T-helper 2 cell (primary cell): ENCODE results near the gene HNMT.
A peak's percentile ranks its signal among the peaks of the same experiment; 100 is the strongest.
"Not testable (repeated sequence)": the region's sequence is repeated elsewhere in the genome, so short reads cannot be mapped to it uniquely, and the experiment has no call there.

Source experiments
- DNase-seq, 5 experiments: peaks; one replicate each; pipeline versions ENCODE4 v3.0.0 to v3.0.0-alpha.2; 2012 to 2022

Gene HNMT

DNA sequence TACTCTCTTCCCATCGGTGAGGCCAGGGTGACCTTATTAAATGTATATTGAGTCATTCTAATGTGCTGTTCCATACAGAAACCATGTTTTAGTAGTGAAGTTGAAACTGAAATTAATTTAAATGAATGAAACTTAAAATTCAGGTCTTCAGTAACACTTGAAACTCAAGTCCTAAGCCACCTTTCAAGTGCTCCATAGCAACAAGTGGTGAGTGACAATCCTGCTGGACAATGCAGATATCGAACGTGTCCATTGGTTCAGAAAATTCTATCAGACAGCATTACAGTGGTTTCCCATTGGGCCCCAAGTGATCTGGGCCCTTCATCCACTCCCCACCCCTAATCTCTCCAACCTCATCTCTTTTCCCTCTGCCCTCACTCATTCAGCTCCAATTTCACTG is 48.7 kb downstream of the HNMT start:
- DNase-seq: no peak

DNA sequence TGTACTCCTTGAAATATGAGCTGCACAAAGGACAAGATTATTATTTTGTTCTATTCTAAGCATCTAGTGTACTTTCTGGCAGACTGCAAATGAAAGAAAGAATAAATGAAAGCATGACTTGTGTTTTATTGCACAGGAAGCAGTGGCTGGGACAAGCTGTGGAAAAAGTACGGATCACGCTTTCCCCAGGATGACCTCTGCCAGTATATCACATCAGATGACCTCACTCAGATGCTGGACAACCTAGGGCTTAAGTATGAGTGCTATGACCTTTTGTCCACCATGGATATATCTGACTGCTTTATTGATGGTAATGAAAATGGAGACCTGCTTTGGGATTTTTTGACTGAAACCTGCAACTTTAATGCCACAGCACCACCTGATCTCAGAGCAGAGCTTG is 49.4 kb downstream of the HNMT start:
- no peak for DNase-seq

DNA sequence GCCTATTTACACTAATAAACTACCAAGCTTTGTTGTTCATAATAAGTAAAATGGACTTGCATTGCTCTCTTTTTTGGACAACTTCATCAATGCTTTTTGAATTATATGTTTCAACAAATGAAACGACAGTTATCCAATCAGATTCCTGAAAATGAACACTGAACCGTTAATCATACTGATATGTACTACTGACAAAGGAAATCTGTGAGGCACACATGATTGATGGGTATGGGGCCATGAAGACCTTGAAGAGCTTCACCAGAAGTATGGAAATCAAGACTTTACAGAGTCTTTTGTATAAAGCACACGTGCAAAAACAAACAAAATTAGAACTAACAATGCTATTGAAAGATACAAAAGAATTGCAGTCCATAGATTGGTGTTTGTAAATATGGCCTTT is 51.2 kb downstream of the HNMT start:
- no peak for DNase-seq

DNA sequence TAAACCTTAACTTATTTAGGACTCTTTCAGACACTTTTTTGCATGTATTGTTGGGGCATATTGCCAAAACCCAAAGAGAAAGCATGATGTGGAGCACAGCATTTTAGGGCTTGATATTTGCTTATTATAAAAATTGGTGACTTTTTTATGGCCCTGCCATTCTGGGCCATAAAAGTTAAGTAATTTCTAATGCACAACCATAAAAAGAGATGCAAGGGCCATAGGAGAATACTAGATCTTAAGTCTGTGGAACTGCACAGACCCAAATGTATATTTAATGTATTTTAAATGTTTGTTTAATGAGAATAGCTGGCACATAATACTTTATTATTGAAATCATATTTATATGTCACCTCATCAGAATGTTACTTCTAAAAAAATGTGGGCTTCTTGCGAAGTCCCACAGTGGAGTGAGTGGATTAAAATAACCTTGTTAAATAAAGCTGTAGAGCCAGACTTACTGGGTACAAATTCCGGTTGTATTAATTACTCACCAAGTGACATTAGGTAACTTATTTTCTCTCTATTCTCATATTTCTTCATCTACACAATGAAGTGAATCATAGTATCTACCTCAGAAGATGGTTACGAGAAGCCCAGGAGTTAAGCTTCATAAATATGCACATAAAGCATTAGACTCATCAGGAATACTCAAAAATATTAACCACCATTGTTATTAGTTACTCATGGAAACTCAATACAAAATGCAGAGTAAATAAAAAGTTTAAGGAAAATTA is 52.2 kb downstream of the HNMT start:
- no peak for DNase-seq

DNA sequence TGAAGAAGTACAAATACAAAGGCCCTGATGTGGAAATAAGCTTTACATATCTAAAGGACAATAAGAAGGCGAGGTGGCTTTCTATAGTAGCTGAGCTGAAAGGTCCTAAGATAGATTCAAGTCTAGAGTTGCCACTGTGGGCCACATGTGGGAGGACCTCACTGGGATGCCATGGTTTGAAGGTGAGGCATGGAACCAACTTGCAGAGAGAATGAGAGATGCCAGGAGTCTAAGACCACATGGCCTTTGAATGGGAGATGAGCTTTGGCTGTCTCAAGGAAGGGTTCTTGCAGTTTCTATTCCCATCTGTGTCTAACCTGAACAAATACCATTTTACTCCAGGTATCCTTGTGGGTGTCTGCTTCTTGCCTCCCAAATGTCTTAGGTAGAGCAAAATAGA is 53.6 kb downstream of the HNMT start:
- no peak for DNase-seq

DNA sequence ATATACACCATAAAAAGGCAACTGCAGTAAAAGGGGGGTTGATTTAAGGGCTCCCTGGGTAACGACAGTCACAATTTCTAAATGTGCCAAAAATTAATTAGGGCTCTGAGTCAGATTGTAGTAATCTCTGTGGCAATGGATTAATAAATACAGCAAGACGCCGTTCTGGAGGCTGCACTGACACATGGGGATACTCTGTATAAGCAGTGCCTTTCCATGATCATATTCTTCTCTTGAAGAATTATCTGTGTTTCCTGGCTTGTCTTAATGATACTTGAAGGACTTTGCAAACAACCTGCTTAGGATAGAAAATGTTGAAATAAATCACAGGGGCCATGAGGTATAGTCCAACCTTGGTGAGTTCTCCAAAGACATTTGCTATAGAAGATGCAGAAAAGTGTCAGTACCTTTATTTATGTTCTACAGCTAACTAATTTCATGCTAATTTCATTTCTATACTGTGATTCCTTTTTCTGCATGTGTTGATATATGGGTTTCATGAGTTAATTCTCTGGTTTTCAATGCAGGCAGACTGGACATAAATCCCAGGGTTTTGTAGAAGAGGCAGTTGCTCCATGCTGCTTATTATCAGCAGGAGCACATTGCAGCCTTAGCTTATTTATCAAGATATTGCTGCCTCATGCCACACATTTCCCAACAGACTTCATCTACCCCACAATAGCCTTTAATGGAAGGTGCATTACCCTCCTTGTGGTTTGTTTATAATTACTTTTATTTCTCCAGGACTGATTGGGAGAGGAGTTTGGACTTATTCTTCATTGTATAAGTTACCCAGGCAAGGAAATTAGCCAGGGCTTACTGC is 54.8 kb downstream of the HNMT start:
- DNase-seq: no peak

DNA sequence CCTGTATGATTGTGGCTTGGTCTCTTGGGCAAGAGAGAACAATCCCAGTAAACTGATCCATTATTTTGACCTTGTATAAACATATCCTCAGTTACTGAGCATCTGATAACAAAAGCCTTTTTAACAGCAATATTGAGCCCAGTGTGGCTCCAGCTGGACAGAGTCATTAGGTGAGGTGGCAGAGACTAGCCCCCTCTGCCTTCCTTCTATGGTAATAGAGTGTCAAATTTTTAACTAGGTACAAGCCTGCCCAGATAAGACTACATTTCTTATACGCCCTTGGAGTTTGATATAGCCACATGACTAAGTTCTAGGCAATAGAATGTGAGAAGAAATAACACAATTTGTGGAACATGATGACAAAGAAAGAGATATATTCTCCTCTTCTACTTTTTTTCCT is 56.2 kb downstream of the HNMT start:
- no peak for DNase-seq

DNA sequence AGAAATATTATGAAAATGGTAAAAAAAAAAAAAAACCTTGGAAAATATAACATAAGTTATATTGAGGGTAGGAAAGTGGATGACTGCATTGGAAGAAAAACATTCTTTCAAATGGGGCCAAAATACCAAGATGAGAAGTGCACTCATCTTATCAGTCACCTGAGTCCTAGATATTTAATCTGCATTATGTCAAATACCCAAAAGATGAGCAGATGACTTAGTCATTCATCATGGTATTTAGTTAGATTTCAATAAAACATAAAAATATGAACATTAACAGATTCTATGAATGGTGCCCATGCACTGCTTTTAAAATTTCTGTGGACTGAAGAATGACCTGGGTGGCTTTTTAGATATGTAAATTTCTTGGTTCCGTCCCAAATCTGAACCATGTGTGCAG is 56.9 kb downstream of the HNMT start:
- no peak for DNase-seq

DNA sequence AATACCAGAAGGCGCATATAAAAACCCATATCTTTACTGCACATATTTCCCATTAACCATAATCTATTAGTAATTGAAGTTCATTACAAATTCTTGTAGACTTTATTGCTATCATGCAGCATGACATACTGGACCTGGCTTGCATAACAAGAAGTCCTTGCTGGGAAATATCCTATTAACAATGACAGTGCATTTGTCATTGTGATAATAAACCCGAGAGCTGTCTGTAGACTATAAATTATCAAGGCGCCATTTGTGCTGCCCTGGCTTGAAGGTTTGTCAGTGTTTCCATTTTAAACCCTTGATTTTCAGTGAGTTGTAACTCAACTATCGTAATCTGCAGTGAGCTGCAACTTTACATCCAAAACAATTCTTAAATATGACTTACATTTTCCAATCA is 59.0 kb downstream of the HNMT start:
- DNase-seq: no peak

DNA sequence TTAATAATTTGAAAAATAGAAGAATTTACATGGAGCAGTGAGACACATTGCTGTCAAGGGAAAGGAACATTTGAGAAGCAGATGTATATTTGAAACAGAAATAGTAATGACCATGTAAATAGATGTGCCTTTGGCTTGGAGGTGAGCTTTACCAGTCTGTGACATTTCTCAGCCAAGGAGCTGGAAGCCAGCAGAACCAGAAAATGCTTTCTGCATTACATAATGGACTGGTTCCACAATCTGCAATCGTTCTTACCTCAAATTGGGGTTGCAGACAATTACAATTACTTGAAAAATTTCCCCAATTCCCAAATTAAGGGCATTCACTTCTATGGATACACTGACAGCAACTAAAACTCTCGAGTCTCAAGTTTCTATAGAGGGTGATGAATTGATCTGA is 59.7 kb downstream of the HNMT start:
- no peak for DNase-seq

DNA sequence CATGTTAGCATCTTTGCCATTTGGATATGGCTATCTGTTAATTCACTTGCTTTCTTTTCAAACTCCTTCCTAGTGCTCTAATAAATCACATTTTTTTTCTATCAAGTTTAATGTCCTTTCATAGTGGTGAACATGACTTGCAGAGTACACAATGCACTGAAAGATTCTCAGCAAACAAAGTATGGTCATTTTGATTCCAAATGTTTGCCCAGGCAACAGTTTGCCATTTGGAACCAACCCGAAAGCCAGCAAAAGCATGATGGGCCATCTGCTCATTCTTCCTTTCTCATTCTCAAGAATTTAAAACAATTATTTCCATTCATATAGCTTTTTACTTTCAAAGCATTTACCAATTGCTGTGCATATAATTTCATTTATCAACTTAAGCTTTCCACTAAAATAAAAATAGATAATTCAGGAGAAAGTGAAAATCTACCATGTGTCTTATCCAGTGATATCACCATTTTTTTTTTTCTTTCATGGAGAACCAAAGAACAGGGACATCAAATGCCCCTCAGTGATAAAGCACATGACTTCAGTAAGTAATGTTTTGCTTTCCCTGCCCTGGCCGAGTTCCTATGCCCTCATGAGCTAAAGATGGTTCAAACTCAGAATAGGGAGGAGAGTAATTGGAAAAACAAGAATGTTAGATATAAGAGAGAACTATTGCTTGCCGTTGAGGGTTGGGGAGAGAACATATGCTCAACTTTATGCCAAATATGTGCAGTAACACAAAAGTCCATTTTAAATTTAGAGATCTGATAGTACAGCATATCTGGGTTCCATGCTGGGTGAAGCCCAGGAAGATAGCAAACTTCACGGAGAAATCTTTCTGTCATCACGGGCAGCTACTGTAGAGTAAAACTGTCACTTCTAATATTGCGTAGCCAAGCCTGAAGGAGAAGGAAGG is 62.1 kb downstream of the HNMT start:
- DNase-seq: no peak

DNA sequence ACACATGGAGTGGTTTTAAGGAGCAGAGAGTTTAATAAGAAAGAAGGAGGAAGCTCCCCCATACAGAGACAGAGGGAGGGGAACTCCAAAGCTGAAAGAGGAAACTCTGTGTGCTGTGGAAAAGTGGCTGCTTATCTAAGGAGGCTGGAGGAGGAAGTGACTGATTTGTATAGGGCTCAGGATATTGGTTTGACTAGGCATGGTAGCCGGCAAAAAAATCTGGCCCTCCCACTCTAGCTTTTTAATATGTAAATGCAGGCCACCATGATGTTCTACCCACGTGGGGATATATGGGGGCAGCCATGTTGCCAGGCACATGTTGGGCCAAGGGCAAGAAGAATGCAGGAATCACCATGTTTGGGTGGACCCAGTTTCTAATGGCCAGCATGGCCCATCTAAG is 64.3 kb downstream of the HNMT start:
- DNase-seq: peak in 1 of 5 experiments; percentile 1

DNA sequence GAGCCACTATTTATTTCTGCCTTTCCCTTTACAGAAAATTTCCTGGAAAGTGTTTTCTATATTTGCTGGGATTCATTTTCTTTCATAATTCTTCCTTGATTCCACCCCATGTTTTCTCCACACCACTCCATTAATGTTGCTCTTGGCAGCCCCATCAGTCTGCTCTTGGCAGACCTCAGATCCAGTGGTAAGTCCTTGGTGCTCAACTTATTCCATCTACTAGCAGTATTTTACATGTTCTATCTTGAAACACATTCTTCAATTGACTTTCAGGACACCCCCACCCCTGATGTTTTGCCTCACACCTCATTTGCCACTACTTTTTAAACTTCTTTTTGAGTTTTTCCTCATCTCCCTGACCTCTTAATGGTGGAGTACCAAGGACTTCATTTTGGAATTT is 65.0 kb downstream of the HNMT start:
- DNase-seq: no peak

DNA sequence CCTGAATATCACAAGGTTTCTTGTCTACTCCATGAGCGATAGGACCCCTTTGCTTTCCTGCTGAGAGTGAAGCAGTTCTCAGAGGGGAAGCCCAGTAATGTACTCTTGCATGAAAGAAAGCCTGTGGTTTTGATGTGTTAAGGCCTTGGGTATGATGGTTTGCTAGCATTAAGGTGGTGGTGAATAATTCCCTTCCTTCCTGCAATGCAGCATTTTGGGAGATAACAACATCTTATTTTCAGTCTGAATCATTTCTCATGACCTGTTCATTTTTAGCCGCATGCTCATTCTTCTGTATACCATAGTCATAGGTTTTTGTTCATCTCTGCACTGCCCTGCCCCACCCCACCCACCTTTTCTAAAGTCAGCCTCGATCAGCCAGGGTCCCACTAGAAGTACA is 66.2 kb downstream of the HNMT start:
- peak in 1 of 5 experiments; percentile 12 for DNase-seq

DNA sequence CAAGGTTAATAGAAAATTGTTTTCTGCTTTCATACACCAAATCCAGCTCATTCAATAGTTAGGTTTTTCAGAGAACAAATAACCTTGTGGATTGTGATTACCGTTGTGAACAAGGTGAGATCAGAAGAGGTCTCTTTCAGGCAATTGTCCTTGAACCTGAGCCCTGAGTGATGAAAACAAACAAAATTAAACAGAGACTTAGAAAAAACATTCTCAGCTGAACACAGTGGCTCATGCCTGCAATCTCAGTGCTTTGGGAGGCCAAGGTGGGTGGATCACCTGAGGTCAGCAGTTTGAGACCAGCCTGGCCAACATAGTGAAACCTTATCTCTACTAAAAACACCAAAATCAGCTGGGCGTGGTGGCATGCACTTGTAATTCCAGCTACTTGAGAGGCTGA is 68.1 kb downstream of the HNMT start:
- DNase-seq: no peak

DNA sequence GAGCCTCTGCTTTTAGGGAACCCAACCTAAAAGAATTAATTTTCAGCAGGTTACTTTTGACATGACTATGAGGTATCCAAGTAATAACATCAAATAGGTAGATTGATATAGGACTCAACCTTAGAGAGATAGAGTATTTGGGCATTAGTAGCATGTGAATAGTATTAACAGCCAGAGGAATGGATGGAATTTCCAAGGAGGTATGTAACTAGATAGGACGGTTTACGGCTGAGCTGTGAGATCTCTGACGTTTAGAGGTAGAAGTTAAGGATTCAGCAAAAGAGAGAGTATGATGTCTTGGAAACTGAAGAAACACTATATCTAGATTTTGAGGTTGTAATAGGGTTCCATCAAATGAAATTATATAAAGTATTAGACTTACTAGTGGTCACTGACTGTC is 70.3 kb downstream of the HNMT start:
- no peak for DNase-seq

DNA sequence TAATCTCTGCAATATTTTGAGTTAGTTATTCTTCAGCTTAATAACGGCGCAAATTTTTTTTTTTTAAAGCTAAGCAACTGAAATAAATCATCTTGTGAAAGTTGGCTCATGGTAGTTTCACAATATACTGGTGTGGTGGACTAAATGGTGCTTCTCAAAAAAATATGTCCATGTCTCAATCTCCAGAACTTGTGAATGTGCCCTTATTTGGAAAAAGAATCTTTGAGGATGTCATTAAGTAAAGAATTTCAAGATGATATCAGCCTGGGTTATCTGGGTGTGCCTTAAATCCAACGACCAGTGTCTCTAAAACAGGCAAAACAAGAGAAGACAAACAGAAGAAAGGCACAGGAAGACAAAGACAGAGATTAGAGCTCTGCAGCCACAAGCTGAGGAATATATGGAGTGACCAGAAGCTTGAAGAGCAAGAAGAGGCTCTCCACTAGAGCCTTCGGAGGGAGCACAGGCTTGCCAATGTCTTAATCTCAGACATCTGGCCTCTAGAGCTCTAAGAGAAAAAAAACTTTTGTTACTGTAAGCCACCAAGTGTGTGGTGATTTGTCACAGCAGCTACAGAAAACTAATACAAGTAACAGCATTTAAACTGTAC is 71.4 kb downstream of the HNMT start:
- DNase-seq: no peak

DNA sequence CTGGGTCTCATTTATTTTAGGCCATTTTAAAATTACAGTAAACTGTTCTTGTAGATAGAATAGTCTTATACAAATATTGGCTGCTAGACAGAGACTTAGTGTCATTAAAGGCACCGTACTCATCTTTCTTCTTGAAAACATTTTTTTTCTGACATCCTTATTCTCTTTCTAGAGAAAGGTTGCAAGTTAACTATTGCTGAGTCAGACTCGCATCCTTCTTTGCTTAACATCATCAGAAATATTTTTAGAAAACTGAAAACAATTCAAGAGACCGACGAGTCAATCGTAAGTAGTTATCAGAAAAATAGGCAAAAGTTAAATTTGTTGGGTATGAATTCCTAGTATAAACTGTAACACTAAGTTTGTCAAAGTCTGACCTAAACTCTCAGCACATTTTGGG is 72.2 kb downstream of the HNMT start:
- no peak for DNase-seq

DNA sequence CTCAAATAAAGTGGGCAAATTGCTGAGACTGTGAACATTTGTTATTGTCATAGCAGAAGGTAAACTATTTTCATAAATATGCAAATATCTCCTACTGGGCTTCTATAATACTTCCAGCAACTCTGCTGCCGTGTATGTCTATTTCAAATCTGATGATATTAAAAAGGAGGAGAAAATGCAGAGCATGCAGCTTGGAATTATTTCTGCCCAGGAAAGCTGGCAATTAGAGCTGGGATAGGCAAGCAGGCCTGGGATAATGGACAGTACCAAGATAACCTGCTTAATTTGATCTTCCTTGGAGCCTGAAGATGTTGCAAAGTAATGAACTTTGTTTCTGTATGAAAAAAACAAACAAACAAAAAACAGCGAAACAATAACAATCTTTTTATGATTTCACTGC is 72.8 kb downstream of the HNMT start:
- DNase-seq: no peak

DNA sequence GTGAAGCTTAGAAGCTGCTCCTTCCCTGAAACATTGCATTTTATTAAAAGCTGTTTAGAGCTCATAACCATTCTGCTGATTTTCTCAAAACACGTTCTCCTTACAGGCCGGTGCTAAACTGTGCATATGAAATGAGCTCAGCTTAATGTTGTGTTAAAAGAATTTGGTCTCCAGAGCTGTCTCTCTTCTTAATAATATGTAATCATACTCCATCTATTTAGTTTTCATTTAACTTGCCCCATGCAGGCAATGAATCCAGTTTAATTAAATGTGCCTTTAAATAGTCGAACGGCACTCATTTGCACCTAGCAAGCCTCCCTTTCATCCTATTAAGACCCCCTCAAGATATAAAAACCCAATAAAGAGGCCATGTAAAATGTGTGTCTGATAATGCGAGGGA is 76.3 kb downstream of the HNMT start:
- DNase-seq: no peak

DNA sequence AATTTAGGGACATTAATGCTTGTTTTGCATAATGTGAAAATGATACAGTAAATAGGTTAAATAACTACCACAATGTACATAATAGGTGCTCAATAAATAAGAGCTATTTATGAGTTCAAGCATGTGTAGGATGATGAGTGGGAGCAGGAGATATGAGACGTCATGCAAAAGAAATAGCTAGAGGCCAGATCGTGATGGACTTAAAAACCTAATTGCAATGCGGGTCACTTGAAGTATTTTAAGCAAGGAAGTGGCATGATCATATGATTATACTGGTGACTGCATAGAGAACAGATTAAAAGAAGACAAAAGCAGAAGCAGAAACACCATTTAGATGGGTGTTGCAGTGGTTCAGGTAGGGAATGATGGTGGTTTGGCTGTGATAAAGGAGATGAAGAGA is 78.0 kb downstream of the HNMT start:
- no peak for DNase-seq

DNA sequence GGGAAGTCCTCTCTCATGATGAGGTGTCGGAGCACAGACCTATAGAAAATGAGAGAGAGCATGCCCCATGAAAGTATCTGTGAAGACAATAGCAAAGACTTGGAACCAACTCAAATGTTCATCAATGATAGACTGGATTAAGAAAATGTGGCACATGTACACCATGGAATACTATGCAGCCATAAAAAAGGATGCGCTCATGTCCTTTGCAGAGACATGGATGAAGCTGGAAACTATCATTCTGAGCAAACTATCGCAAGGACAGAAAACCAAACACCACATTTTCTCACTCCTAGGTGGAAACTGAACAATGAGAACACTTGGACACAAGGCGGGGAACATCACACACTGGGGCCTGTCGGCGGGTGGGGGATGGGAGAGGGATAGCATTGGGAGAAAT is 79.3 kb downstream of the HNMT start:
- not testable (repeated sequence) for DNase-seq

DNA sequence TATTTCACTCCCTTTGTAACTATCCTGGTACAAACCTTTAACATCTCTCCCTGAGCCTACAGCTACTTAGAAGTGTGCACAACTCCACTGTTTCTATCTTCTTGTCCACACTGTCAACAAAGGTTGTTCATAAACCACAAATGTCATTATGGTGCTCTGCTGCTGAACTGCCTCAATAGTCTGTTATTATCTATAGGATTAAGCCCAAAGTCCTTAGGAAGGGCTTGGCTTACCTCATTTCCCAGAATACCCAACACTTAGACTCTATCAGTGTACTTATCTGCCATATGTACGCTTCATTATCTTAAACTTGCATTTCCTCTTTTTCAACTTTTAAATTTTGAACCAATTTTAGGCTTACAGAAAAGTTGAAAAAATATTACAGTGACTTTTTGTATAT is 94.2 kb downstream of the HNMT start:
- no peak for DNase-seq
